Measurements from ENCODE around the gene NUBPL.

Gene NUBPL

DNA sequence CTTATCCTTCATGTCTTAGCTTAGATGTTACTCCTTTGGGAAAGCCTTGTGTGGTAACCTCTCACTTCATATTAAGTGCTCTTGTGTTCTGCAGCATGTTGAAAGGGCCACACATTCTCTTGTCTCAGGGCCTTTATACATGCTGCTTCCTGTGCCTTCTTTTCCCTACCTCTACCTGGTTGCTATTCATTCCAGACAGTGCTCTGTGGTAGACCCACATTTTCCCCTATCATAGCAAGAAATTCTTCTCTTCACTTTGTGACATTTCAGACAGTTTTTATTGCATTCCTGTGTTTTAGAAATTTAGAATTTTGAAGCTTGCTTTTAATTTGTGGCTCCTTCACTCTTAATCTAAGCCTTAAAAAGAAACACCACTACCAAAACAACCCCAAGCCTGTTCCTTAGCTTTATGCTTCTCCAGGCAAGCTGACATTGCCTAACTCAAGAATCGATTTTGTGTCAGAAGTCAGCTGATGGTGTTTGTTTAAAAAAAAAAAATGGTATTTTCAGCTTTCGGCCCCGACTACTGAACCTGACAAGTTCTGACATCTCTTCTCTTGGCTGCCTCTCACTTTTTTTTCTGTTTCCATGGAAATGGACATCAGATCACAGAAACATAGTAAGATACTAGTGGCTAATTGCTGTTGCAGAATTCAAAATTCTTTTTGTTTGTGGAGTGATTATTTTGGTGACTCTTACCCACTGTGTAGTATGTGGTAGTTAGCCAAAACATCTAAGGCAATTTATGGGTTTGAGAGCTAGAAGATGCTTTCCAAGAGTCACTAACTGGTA lies 156.3 kb downstream of the NUBPL start:
- H3K4me1 ChIP-seq (ENCODE audit: control insufficient read depth, low read length) = no peaks in the 10 kb centered on the region
- H4K20me1 ChIP-seq (ENCODE audit: control insufficient read depth, insufficient read depth, low read depth, low read length) = no peaks in the 10 kb centered on the region
- no peaks in the 10 kb centered on the region for H3K36me3 ChIP-seq (ENCODE audit: control insufficient read depth, low read length)
- TF ChIP-seq EZH2phosphoT487 (IDR thresholded peaks at IDR 0.05; ENCODE audit: borderline replicate concordance, low read length) = no peak
- TF ChIP-seq, protein P1, sequence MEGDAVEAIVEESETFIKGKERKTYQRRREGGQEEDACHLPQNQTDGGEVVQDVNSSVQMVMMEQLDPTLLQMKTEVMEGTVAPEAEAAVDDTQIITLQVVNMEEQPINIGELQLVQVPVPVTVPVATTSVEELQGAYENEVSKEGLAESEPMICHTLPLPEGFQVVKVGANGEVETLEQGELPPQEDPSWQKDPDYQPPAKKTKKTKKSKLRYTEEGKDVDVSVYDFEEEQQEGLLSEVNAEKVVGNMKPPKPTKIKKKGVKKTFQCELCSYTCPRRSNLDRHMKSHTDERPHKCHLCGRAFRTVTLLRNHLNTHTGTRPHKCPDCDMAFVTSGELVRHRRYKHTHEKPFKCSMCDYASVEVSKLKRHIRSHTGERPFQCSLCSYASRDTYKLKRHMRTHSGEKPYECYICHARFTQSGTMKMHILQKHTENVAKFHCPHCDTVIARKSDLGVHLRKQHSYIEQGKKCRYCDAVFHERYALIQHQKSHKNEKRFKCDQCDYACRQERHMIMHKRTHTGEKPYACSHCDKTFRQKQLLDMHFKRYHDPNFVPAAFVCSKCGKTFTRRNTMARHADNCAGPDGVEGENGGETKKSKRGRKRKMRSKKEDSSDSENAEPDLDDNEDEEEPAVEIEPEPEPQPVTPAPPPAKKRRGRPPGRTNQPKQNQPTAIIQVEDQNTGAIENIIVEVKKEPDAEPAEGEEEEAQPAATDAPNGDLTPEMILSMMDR (IDR thresholded peaks at IDR 0.05; ENCODE audit: low read depth, low read length, poor library complexity, severe bottlenecking) = no peak
- no peaks in the 10 kb centered on the region for H3F3A ChIP-seq (ENCODE audit: control insufficient read depth, insufficient read depth)
- H3K4me2 ChIP-seq (ENCODE audit: low read length) = no peak overlapping the region
- no peak overlapping the region for H3K4me3 ChIP-seq (ENCODE audit: low read length)
- no peak overlapping the region for H3K27ac ChIP-seq (ENCODE audit: low read depth, low read length)
- no peaks in the 10 kb centered on the region for H3K9me2 ChIP-seq (replicated peaks; ENCODE audit: control insufficient read depth, low read length)
- no peaks in the 10 kb centered on the region for H3K9me3 ChIP-seq (ENCODE audit: control insufficient read depth, insufficient read depth, low read length)
- no peaks in the 10 kb centered on the region for H3K79me2 ChIP-seq (ENCODE audit: control insufficient read depth, low read length)
- no peaks in the 10 kb centered on the region for H3K27me3 ChIP-seq (ENCODE audit: control insufficient read depth, low read length)

DNA sequence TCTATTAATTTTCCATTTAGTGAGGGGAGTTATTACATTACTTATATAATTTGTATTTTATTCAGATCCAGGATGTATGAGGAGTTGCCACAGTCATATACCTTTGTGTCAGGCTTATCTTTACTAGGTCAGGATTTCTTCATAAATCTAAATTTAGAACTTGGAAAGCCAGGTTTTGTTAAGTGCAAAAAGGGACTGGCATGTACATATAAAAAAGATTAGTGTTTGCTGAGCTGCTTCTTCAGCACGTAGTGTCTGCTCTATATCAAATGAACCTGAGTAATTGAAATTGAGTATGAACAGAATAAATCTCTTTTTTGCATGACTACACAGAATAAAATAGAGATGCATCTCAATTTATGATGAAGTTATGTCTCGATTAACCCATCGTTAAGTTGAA lies 157.4 kb downstream of the NUBPL start:
- H4K20me1 ChIP-seq (ENCODE audit: control insufficient read depth, insufficient read depth, low read depth, low read length) = no peaks in the 10 kb centered on the region
- H3K36me3 ChIP-seq (ENCODE audit: control insufficient read depth, low read length) = no peaks in the 10 kb centered on the region
- H3K27ac ChIP-seq (ENCODE audit: low read depth, low read length) = no peak overlapping the region
- no peak overlapping the region for H3K4me2 ChIP-seq (ENCODE audit: low read length)
- H3K79me2 ChIP-seq (ENCODE audit: control insufficient read depth, low read length) = no peaks in the 10 kb centered on the region
- H3K27me3 ChIP-seq (ENCODE audit: control insufficient read depth, low read length) = no peaks in the 10 kb centered on the region
- H3F3A ChIP-seq (ENCODE audit: control insufficient read depth, insufficient read depth) = no peaks in the 10 kb centered on the region
- H3K4me3 ChIP-seq (ENCODE audit: low read length) = no peak overlapping the region
- no peaks in the 10 kb centered on the region for H3K9me2 ChIP-seq (replicated peaks; ENCODE audit: control insufficient read depth, low read length)
- no peaks in the 10 kb centered on the region for H3K9me3 ChIP-seq (ENCODE audit: control insufficient read depth, insufficient read depth, low read length)
- TF ChIP-seq, protein P1 (IDR thresholded peaks at IDR 0.05; ENCODE audit: low read depth, low read length, poor library complexity, severe bottlenecking) = no peak
- TF ChIP-seq EZH2phosphoT487 (IDR thresholded peaks at IDR 0.05; ENCODE audit: borderline replicate concordance, low read length) = no peak
- H3K4me1 ChIP-seq (ENCODE audit: control insufficient read depth, low read length) = no peaks in the 10 kb centered on the region

DNA sequence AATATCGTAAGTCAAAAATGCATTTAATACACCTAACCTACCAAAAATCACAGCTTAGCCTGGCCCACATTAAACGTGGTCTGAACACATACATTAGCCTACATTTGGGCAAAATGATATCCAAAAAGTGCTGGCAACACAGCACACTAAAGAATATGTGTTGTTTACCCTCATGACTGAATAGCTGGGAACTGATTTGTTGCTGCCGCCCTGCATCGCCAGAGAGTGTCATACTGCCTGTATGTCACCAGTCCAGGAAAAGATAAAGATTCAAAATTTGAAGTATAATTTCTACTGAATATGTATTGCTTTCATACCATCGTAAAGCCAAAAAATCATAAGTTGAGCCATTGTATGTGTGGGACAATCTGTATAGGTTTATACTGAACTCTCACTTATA lies 157.8 kb downstream of the NUBPL start:
- H3F3A ChIP-seq (ENCODE audit: control insufficient read depth, insufficient read depth) = no peaks in the 10 kb centered on the region
- no peak overlapping the region for H3K27ac ChIP-seq (ENCODE audit: low read depth, low read length)
- H3K9me3 ChIP-seq (ENCODE audit: control insufficient read depth, insufficient read depth, low read length) = no peaks in the 10 kb centered on the region
- no peaks in the 10 kb centered on the region for H3K4me1 ChIP-seq (ENCODE audit: control insufficient read depth, low read length)
- H3K9me2 ChIP-seq (replicated peaks; ENCODE audit: control insufficient read depth, low read length) = no peaks in the 10 kb centered on the region
- H3K4me3 ChIP-seq (ENCODE audit: low read length) = no peak overlapping the region
- no peaks in the 10 kb centered on the region for H3K79me2 ChIP-seq (ENCODE audit: control insufficient read depth, low read length)
- H3K27me3 ChIP-seq (ENCODE audit: control insufficient read depth, low read length) = no peaks in the 10 kb centered on the region
- H4K20me1 ChIP-seq (ENCODE audit: control insufficient read depth, insufficient read depth, low read depth, low read length) = no peaks in the 10 kb centered on the region
- TF ChIP-seq, protein P1 (IDR thresholded peaks at IDR 0.05; ENCODE audit: low read depth, low read length, poor library complexity, severe bottlenecking) = no peak
- TF ChIP-seq EZH2phosphoT487 (IDR thresholded peaks at IDR 0.05; ENCODE audit: borderline replicate concordance, low read length) = no peak
- no peak overlapping the region for H3K4me2 ChIP-seq (ENCODE audit: low read length)
- no peaks in the 10 kb centered on the region for H3K36me3 ChIP-seq (ENCODE audit: control insufficient read depth, low read length)

All from DOHH2 (cell line).